Loucy (cell line): ENCODE measurements around the gene NRXN3.

Experiments used
- CTCF ChIP-seq: fragments of 200-600 bp; sonication (generic); conservative IDR thresholded peaks from 2 replicates; pipeline ENCODE4 v1.5.1; 2014; ENCODE audit warnings: mild to moderate bottlenecking, antibody characterized with exemption, low read length
- EZH2phosphoT487 ChIP-seq: fragments of 200-600 bp; IDR thresholded peaks from 2 replicates; pipeline ENCODE4 v1.6.1; 2018; ENCODE audit warnings: antibody characterized with exemption, mild to moderate bottlenecking, moderate library complexity, borderline replicate concordance

- TF ChIP-seq EZH2phosphoT487 (no peak), CTCF (no peak)
These were observed 582.5 kb downstream of the NRXN3 start for GRCh38 chr14:78752518-78753188.
